ENCODE measurements around the gene TMEFF2.
A peak's percentile ranks its signal among the peaks of the same experiment; 100 is the strongest.

The TMEFF2 gene

DNA sequence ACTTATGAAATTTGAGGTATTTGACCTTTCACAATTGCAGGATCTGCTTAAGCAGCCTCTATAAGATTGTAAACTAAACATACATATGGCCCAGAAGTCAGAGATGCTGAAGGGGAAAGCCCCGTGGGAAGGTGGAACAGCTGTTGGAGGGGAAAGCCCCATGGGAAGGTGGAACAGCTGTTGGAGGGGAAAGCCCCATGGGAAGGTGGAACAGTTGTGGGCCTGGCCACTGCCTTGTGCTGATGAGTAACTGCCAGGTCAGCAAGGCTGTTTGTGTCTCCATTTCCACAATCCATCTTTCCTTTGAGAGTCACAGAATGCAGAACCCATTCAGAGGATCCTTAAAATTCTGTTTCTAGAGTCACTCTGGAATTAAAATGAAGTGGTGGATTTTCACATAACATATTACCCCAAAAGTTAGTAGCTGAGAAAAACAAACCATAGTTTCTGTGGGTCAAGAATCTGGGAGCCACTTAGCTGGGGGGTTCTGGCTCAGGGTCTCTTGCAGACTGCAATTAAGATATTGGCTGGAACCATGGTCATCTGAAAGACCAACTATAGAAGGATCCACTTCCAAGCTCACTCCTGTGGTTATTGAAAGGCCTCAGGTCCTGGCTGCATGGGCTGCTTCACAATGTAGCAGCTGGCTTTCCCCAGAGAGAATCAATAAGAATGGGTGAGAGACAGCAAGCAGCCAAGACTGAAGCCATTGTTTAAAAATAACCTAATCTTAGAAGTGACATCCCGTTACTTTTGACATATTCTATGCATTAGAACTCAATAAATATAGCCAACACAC, 261.2 kb downstream of the TMEFF2 start:
- H3K4me3 ChIP-seq (ENCODE audit: control insufficient read depth, low read depth, low read length), result no peak overlapping the region
- no peak for DNase-seq (ENCODE audit: low read depth)
- TF ChIP-seq, protein P1, sequence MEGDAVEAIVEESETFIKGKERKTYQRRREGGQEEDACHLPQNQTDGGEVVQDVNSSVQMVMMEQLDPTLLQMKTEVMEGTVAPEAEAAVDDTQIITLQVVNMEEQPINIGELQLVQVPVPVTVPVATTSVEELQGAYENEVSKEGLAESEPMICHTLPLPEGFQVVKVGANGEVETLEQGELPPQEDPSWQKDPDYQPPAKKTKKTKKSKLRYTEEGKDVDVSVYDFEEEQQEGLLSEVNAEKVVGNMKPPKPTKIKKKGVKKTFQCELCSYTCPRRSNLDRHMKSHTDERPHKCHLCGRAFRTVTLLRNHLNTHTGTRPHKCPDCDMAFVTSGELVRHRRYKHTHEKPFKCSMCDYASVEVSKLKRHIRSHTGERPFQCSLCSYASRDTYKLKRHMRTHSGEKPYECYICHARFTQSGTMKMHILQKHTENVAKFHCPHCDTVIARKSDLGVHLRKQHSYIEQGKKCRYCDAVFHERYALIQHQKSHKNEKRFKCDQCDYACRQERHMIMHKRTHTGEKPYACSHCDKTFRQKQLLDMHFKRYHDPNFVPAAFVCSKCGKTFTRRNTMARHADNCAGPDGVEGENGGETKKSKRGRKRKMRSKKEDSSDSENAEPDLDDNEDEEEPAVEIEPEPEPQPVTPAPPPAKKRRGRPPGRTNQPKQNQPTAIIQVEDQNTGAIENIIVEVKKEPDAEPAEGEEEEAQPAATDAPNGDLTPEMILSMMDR (IDR thresholded peaks at IDR 0.05; ENCODE audit: control insufficient read depth, insufficient read depth, low read depth, low read length, missing control alignments), result no peak

DNA sequence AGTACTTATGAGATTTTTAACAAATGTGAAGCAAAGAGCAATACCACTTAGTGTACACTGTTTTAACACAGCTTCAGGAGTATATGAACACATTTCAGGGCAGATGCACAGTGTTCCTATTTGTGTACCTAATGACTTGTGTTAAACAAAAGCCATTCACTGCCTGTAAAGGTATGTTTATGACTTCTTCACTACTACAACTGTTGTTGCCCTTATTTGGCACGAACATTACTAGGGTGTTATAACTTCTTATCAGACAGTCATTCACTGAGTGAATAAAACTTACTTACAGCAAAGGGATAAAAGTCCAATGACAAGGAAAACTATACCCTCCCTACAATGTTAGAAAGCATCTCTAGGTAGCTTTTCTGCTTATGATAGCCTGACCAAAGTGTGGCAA, 262.4 kb downstream of the TMEFF2 start:
- DNase-seq (ENCODE audit: low read depth), result no peak
- TF ChIP-seq, protein P1 (IDR thresholded peaks at IDR 0.05; ENCODE audit: control insufficient read depth, insufficient read depth, low read depth, low read length, missing control alignments), result no peak
- H3K4me3 ChIP-seq (ENCODE audit: control insufficient read depth, low read depth, low read length), result no peak overlapping the region

DNA sequence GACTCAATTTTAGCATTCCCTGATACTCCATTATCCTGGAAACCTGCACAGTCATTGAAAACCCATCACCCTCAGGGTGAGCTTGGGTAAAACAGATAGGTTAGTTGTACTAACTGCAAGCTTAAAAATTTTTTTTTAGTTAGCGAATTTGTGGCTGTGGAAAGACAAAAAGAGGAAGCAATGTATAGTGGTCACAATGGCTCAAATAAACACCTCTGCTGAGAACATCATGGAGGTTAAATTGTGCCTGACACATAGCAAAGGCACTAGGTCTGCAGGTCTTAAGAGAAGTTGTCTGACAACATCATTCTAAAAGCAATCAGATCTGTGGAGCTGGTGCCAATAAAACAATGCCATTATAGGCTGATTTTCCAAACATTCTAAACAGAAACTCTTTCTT, 263.4 kb downstream of the TMEFF2 start:
- no peak for DNase-seq (ENCODE audit: low read depth)
- no peak overlapping the region for H3K4me3 ChIP-seq (ENCODE audit: control insufficient read depth, low read depth, low read length)
- TF ChIP-seq, protein P1 (IDR thresholded peaks at IDR 0.05; ENCODE audit: control insufficient read depth, insufficient read depth, low read depth, low read length, missing control alignments), result no peak

DNA sequence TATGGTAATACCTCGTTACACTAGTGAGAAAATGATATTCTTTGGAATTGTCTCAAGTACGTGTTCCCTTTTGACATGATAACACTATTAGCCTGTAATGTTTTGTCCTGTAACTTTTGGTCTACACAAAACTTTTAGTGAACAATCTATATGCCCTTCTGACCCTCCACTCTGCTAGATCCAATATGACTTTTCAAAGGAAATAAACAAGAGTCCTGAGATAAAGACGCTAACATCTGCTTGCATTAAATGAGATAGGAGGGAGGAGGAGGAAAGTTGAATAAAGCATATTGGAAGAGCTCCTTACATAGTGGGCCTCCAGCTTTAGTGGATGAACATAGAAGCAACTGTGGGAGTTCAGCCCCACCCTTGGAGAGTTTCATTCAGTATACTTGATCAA, 264.5 kb downstream of the TMEFF2 start:
- no peak for DNase-seq (ENCODE audit: low read depth)
- TF ChIP-seq, protein P1 (IDR thresholded peaks at IDR 0.05; ENCODE audit: control insufficient read depth, insufficient read depth, low read depth, low read length, missing control alignments), result no peak
- H3K4me3 ChIP-seq (ENCODE audit: control insufficient read depth, low read depth, low read length), result no peak overlapping the region

DNA sequence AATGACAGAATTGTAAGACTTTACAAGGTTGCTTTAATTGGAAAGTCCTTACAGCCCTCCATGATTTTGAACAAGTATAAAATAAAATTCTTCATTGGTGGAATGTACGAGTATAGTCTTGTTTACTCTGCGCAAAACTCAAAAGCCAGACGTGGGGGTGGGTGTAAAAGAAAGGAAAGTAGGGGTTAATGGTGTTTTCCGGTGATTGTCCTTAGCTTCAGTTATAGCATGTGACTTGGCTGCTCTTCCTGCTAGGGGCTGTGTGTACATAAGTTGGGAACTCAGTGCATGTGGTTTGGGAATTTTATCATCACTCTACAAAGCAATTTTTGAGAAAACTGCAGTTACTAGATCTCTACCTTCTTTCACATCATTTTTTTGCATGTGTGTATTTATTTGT, 265.4 kb downstream of the TMEFF2 start:
- no peak overlapping the region for H3K4me3 ChIP-seq (ENCODE audit: control insufficient read depth, low read depth, low read length)
- TF ChIP-seq, protein P1 (IDR thresholded peaks at IDR 0.05; ENCODE audit: control insufficient read depth, insufficient read depth, low read depth, low read length, missing control alignments), result no peak
- no peak for DNase-seq (ENCODE audit: low read depth)

DNA sequence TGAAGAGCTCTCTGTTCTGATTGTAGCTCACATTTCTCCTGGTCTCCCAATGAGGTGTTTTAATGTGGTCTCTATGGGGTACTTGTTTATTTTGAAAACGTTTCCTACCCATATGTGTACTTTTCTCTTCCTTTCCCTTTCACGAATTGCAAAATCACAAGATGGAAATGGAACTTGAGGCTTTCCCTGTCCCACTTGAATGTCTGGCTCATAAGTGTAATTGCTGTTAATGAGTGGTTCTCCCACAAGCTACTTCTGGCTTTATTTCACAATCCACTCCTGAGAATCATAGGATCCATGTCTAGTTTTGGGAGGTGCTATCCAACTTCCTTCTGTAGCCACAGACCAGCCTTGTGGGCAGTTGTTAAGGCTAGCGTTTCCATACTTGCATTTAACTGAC, 266.7 kb downstream of the TMEFF2 start:
- TF ChIP-seq, protein P1 (IDR thresholded peaks at IDR 0.05; ENCODE audit: control insufficient read depth, insufficient read depth, low read depth, low read length, missing control alignments), result no peak
- no peak overlapping the region for H3K4me3 ChIP-seq (ENCODE audit: control insufficient read depth, low read depth, low read length)
- peak; percentile 45 for DNase-seq (ENCODE audit: low read depth)
